IMR-90 (cell line): ENCODE data around the gene OTOGL.

ENCODE experiments used
- BHLHE40 ChIP-seq: fragments of 150-350 bp; IDR thresholded peaks from 2 replicates; pipeline ENCODE4 v1.6.1; 2016; ENCODE audit warnings: mild to moderate bottlenecking, low read depth, low read length
- POLR2A ChIP-seq: IDR thresholded peaks from 2 replicates; pipeline ENCODE4 v1.6.1; 2012; ENCODE audit warnings: mild to moderate bottlenecking, low read depth, low read length

DNA sequence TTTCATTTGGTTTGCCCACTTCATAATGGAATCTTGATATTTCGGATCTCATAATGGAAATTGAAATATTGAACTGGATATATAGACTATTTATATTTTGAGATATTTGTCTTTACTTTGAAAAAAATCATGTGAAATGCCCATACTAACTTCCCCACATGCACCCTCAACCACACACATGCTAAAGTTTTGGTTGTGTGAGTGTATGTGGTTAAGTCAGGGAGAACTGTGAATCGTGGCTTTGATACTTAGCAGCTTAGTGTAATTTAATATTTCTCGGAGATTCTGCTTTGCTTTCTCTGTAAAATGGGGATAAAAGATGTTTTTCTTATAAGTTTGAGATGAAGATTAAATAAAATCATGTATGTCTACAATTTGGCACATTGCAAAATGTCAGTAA, 162.1 kb downstream of the OTOGL start:
- TF ChIP-seq BHLHE40 (no peak), POLR2A (no peak)
